Measurements from ENCODE around the gene FGFRL1. TPM values are rescaled to one million over a fixed set of nuclear protein-coding genes. Genes with fewer than 3 reads are reported as not detected.
A peak's percentile ranks its signal among the peaks of the same experiment; 100 is the strongest.
"Not testable (repeated sequence)": the region's sequence is repeated elsewhere in the genome, so short reads cannot be mapped to it uniquely, and the experiment has no call there.

FGFRL1 gene
- total RNA-seq, 1 experiment from 2014 or later = 82.5 TPM

- no peak for DNase-seq (ENCODE audit: low read depth)
These were observed 40.0 kb downstream of the FGFRL1 start for GRCh38 chr4:1051472-1051871.

GRCh38 chr4:1052231-1052671 lies 40.8 kb downstream of the FGFRL1 start:
- DNase-seq (ENCODE audit: low read depth) = no peak

GRCh38 chr4:1053080-1053661 lies 41.7 kb downstream of the FGFRL1 start:
- no peak for DNase-seq (ENCODE audit: low read depth)

- DNase-seq (ENCODE audit: low read depth) = not testable (repeated sequence)
These were observed 42.5 kb downstream of the FGFRL1 start for GRCh38 chr4:1053891-1054290.

GRCh38 chr4:1054696-1055242 lies 43.3 kb downstream of the FGFRL1 start:
- DNase-seq (ENCODE audit: low read depth) = not testable (repeated sequence)

GRCh38 chr4:1055243-1055701 lies 43.8 kb downstream of the FGFRL1 start:
- not testable (repeated sequence) for DNase-seq (ENCODE audit: low read depth)

- DNase-seq (ENCODE audit: low read depth) = no peak
These were observed 44.5 kb downstream of the FGFRL1 start for GRCh38 chr4:1055721-1056590.

- no peak for DNase-seq (ENCODE audit: low read depth)
These were observed 45.4 kb downstream of the FGFRL1 start for GRCh38 chr4:1056671-1057402.

- DNase-seq (ENCODE audit: low read depth) = no peak
These were observed 45.9 kb downstream of the FGFRL1 start for GRCh38 chr4:1057403-1057745.

GRCh38 chr4:1058198-1058996 lies 47.0 kb downstream of the FGFRL1 start:
- no peak for DNase-seq (ENCODE audit: low read depth)

GRCh38 chr4:1058997-1059665 lies 47.7 kb downstream of the FGFRL1 start:
- no peak for DNase-seq (ENCODE audit: low read depth)

GRCh38 chr4:1060121-1060520 lies 48.7 kb downstream of the FGFRL1 start:
- DNase-seq (ENCODE audit: low read depth) = no peak

GRCh38 chr4:1060621-1061020 lies 49.2 kb downstream of the FGFRL1 start:
- no peak for DNase-seq (ENCODE audit: low read depth)

- no peak for DNase-seq (ENCODE audit: low read depth)
These were observed 49.8 kb downstream of the FGFRL1 start for GRCh38 chr4:1061056-1061700.

GRCh38 chr4:1061760-1062159 lies 50.3 kb downstream of the FGFRL1 start:
- no peak for DNase-seq (ENCODE audit: low read depth)

GRCh38 chr4:1062419-1062818 lies 51.0 kb downstream of the FGFRL1 start:
- DNase-seq (ENCODE audit: low read depth) = no peak

- DNase-seq (ENCODE audit: low read depth) = no peak
These were observed 54.3 kb downstream of the FGFRL1 start for GRCh38 chr4:1065732-1066131.

GRCh38 chr4:1069394-1069793 lies 58.0 kb downstream of the FGFRL1 start:
- DNase-seq (ENCODE audit: low read depth) = no peak

- peak; percentile 65 for DNase-seq (ENCODE audit: low read depth)
These were observed 61.5 kb downstream of the FGFRL1 start for GRCh38 chr4:1072830-1073446.

GRCh38 chr4:1074077-1074476 lies 62.7 kb downstream of the FGFRL1 start:
- no peak for DNase-seq (ENCODE audit: low read depth)

All from M059J (cell line).